CD4-positive, alpha-beta T cell treated with Interleukin-12 subunit alpha and Interleukin-12 subunit beta, for 1 hour (primary cell): ENCODE measurements around the gene CLK3.
"Not testable (repeated sequence)": the region's sequence is repeated elsewhere in the genome, so short reads cannot be mapped to it uniquely, and the experiment has no call there.

Experiments
- DNase-seq: peaks from one replicate; pipeline ENCODE4 v3.0.0-alpha.2; 2020

Gene CLK3

DNA sequence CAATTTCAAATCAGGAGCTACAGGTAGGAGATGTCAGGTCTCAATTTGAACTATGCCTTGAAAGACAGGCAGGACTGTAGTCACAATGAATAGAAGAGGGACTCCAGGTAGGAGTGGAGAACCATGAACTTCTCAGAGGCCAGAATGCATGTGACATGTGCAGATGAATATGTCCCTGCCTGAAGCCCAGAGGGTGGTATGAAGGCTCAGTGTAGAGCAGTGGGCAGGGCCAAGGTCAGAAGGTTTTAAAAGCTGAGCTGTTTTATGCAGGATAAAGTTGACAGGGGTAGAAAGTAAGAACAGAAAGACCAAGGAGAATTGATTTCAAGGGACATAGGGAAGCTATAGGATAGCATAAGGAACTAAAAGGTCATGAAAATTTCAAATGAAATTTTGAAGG, 30.8 kb downstream of the CLK3 start:
- no peak for DNase-seq

GRCh38 chr15:74648051-74648842, 32.6 kb downstream of the CLK3 start:
- DNase-seq, result no peak

GRCh38 chr15:74651242-74651741, 35.7 kb downstream of the CLK3 start:
- DNase-seq, result no peak

DNA sequence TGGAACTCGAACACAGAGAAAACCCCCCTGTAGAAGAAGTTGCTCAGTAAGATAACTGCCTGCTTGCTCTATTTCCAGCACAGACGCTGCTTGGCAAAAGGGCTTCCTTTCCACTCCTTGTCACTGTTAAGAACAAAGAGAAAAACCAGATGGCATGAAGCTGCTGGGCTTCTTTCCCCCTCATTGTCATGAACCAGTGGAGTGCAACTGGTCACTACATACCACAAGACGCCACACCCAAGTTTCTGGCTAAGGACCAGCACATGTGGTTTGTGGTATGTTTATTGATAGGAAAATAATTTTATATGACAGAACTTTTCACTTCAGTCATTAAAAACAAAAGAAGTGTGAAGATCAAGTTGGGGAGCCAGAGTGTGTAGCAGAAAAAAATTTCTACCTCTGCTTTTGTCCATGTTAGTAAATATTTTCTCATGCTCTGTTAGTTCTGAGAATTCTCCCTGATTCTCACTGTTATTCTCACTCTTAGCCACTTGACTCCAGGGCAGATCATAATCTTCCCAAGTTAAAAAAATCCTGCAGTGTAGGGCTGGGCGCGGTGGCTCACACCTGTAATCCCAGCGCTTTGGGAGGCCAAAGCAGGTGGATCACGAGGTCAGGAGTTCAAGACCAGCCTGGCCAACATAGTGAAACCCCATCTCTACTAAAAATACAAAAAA, 37.9 kb downstream of the CLK3 start:
- no peak for DNase-seq

DNA sequence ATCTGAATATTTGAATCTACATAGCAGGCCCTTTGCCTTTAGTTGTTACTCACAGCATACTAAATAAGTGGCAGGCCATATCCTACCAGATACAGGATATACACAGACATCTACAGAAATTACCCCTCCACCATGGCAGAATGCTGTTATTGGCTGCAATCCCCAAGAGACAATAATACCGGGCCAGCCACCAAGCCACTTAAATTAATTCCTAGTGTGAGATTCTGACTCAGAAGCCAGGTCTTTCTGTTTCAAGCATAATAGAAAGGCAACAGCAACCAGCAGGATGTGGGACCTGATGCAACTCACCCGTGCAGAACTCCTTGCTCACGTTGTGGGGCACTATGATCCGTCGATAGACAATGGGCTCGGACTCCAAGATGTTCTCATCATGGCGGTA, 39.8 kb downstream of the CLK3 start:
- no peak for DNase-seq

GRCh38 chr15:74656935-74657535, 41.4 kb downstream of the CLK3 start:
- no peak for DNase-seq

- no peak for DNase-seq
Observed at GRCh38 chr15:74657846-74658245, 42.2 kb downstream of the CLK3 start.

DNA sequence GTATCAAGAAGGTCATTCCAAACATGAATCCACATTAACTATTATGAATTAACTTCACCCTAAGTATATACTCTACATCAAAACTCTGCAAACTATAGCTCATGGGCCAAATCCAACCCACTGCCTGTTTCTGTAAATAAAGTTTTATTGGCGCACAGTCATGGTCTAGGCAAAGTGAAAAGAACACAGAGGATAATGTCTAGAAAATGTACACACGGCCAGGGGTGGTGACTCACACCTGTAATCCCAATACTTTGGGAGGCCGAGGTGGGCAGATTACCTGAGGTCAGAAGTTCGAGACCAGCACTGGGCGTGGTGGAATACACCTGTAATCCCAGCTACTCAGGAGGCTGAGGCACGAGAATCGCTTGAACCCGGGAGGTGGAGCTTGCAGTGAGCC, 45.6 kb downstream of the CLK3 start:
- DNase-seq, result not testable (repeated sequence)

DNA sequence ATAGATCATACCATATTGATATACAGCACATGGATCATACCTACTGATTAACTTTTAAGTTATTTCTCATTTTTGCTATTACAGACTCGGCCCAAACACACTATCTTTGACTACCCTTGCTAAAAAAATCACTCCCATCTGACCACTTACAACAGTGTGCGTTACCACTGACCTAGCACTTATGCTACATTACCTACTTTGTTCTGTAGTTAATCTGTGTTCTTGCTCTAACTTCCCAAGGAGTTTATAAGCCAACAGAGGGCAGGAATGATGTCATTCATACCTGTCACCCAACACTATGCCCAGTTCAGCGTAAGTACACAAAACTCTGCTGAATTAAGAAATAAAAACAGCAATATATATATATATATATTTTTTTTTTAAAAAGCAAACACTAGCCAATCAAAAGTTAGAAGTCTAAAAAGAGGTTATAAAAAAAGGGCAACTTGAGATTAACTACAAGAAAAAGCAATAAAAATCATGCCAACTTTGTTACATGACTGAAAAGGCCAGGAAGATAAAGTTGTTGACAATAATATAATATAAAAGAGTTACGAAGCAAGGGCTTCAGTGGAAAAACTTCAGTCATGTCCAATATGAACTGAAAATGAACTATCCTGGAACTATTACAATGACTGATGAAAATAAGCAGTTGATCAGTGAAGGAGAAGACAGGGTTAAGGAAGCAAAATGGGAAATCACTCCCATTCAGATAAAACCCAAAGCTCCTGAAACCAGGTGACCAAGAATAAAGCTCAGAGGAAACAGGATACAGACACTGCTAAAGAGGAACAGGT, 46.6 kb downstream of the CLK3 start:
- DNase-seq, result no peak

GRCh38 chr15:74663303-74664027, 47.8 kb downstream of the CLK3 start:
- no peak for DNase-seq

DNA sequence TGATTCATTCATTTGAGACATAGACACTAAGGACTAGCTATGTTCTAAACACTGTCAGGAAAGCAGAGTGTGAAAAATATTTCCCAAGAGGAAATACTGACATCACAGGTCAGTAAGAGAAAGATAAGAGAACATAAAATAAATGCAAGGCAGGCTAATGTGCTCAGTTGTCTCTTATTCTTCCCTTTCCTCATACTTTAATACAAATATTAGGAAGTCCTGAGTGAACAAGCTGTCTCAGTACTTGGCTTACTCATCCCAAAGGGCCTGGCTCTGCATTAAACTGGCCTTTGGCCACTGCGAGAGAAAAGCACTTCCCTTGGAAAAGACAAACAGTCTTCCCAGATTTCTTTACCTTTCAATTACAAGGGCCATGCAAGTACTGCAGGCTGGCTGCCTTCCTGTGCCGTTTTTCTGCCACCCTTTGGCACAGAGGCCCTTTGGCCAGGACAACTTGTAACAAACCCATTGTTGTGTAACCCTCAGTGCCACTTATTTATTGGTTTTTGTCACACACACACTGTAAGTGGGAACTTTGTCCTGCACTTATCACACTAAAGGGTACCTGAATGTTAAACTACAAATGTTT, 48.5 kb downstream of the CLK3 start:
- no peak for DNase-seq

DNA sequence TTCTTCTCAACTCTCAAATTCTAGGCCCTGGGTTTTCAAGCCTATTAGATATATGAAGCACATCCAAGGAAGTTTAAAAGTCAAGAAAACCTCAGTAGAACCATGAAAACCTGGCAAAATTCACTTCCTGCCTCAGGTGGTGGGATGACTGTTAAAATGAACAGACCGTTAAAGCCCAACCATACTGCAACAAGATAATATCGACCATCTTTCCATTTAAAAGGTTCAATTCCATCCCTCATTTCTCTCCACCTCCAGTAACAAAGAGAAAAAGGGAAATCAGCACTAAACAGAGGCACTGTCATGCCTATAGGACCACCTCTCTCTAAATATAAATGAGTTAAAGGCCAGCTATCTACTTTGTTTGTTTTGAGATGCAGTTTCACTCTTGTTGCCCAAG, 49.0 kb downstream of the CLK3 start:
- DNase-seq, result no peak

GRCh38 chr15:74667975-74668374, 52.3 kb downstream of the CLK3 start:
- DNase-seq, result no peak

DNA sequence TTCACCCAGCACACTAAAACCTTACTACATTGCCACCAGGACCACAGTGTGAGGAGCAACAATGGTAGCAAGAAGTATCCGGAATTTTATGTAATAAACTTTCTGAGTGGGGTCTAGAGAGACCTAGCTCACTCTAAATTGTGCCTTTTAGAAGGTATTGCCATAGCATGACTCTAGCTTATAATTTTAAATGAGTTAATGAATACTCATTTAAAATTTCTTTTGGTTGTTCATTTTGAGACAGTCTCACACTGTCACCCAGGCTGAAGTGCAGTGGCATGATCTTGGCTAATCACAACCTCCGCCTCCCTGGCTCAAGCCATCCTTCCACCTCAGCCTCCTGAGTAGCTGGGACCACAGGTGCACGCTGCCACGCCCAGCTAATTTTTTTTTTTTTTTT, 54.0 kb downstream of the CLK3 start:
- DNase-seq, result no peak

- DNase-seq, result no peak
Observed at GRCh38 chr15:74674161-74674560, 58.5 kb downstream of the CLK3 start.

DNA sequence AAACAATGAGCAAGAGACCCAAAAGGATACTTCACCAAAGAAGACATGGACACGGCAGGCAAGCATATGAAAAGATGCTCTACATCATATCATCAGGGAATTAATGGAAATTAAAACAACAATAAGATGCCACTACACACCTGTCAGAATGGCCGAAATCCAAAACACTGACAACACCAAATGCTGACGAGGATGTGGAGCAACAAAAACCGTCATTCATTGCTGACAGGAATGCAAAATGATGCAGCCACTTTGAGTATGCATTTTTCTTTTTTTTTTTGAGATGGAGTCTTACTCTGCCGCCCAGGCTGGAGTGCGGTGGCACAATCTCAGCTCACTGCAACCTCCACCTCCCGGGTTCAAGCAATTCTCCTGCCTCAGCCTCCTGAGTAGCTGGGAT, 61.2 kb downstream of the CLK3 start:
- DNase-seq, result no peak
